Prostate gland (tissue), 2 donors: ENCODE measurements around the gene SLC4A11.

ENCODE experiments used
- POLR2A ChIP-seq: fragments of 450-650 bp; IDR thresholded peaks from one replicate; pipeline ENCODE4 v1.6.1; 2016; ENCODE audit warnings: antibody characterized with exemption, mild to moderate bottlenecking
- TF ChIP-seq, protein P1 (sequence below), 4 experiments: fragments of 200-600 bp in 2 of 4; fragments of 450-650 bp in 2 of 4; sonication (generic) in 2 of 4; IDR thresholded peaks; 1 replicate in 3 of 4; 2 replicates in 1 of 4; pipeline ENCODE4 v1.5.1; 2016 to 2019; ENCODE audit warnings: antibody characterized with exemption in 4 of 4, mild to moderate bottlenecking in 2 of 4, moderate library complexity in 2 of 4

DNA sequence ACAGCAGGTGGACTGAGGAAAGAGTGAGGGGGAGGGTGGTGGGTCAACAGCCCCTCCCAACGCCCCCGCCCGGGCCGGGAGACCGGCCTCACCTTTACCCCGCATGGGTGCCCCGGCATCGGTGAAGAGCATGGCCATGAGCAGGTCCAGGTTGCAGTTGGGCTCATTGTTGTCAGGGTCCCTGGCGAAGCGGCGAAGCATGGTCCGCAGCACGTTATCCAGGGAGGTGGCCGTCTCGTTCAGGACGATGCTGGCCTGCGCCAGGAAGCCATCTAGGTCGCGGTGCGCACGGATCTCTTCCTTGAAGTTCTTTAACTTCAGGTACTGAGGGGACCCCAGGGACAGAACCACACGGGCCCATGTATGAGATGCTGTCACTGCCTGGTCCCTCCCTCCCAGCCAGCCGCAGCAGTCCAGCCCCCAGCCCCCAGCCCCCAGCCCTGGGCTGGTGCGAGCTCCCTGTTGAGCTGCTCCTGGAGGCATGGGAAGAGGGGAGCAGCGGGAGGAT lies 4.9 kb downstream of the SLC4A11 start:
- TF ChIP-seq, protein P1, sequence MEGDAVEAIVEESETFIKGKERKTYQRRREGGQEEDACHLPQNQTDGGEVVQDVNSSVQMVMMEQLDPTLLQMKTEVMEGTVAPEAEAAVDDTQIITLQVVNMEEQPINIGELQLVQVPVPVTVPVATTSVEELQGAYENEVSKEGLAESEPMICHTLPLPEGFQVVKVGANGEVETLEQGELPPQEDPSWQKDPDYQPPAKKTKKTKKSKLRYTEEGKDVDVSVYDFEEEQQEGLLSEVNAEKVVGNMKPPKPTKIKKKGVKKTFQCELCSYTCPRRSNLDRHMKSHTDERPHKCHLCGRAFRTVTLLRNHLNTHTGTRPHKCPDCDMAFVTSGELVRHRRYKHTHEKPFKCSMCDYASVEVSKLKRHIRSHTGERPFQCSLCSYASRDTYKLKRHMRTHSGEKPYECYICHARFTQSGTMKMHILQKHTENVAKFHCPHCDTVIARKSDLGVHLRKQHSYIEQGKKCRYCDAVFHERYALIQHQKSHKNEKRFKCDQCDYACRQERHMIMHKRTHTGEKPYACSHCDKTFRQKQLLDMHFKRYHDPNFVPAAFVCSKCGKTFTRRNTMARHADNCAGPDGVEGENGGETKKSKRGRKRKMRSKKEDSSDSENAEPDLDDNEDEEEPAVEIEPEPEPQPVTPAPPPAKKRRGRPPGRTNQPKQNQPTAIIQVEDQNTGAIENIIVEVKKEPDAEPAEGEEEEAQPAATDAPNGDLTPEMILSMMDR (IDR thresholded peaks at IDR 0.05) = no peak
- TF ChIP-seq POLR2A = no peak
